ENCODE measurements around the gene LGI4.
"Not testable (repeated sequence)": the region's sequence is repeated elsewhere in the genome, so short reads cannot be mapped to it uniquely, and the experiment has no call there.

The LGI4 gene

DNA sequence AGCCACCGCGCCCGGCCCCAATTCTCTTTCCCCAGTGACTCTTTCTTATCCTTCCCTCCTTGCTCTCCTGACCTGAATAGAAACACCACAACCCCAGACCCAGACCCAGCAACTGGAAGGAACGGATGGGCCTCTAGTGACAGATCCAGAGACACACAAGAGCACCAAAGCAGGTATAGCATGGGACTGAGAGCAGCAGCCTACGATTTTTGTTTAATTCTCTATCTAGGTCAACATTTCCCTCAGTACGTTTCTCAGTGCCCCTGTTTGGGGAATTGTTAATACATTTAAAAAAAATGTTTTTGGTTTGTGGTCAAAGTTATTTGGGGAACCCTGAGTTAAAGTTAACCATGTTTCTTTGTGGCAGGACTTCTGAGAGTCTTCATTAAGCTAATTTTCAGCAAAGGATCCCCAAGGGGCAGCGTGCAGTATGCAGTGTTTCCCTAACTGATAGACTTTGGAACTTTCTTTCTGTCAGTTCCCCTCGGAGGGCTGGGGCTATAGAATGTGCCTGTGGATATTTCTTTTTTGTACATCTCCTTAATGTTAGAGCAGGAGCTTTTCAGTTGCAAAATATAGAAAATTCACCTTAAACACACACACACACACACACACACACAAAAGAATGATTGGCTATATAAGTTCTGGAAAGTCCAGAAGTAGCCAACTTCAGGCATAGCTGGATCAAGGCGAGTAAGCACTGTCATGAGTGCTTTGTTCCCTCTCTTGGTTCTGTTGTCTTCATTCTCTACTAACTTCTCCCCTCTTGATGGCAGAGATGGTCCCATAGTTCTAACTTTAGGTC is 26.0 kb upstream of the LGI4 start:
- DNase-seq = no peak

DNA sequence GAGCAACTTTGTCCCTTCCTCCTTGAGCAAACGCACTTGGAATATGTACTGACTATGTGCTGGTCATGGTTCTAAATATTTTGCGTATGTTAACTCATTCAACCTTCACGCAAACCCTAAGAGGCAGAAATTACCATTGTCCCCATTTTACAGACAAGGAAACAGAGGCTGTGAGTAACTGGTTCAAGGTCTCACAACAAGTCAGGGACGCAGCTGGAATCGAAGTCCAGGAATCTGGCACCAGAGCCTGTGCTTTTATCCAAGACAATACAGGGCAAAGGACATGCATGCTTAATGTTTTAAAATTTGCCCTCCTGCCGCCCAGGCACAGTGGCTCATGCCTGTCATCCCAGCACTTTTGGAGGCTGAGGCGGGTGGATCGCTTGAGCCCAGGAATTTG is 24.7 kb upstream of the LGI4 start:
- no peak for DNase-seq

DNA sequence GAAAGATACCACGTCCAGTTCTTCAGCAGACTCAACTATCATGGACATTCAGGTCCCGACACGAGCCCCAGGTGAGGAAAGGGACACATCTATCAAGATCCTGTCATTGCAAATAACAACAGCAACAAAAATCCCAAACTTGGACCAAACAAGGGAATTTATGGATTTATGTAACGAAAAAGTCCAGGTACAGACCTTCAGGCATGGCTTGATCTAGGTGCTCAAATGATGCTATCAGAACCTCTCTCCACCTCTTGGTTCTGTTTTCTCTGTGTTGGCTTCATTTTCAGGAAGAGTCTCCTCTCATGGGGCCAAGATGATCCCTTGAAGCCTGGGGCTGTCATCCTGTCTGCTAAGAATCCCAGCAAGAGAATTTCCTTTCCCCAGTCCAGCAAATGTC is 22.6 kb upstream of the LGI4 start:
- DNase-seq = no peak

DNA sequence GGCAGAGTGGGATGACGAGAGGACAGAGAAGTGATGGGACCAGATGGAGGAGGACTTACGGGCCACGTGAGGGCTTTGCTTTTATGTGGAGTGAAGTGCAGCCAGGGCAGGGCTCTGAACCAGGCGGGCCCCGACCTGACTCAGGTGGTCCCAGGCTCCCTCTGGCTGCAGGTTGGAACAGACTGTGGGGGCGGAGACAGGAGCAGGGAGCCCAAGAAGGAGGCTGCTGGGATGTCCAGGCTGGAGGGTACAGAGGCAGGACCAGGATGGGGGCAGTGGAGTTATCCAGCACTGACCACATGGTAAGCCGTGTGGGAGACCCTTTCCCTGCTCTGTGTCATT is 21.8 kb upstream of the LGI4 start:
- no peak for DNase-seq

DNA sequence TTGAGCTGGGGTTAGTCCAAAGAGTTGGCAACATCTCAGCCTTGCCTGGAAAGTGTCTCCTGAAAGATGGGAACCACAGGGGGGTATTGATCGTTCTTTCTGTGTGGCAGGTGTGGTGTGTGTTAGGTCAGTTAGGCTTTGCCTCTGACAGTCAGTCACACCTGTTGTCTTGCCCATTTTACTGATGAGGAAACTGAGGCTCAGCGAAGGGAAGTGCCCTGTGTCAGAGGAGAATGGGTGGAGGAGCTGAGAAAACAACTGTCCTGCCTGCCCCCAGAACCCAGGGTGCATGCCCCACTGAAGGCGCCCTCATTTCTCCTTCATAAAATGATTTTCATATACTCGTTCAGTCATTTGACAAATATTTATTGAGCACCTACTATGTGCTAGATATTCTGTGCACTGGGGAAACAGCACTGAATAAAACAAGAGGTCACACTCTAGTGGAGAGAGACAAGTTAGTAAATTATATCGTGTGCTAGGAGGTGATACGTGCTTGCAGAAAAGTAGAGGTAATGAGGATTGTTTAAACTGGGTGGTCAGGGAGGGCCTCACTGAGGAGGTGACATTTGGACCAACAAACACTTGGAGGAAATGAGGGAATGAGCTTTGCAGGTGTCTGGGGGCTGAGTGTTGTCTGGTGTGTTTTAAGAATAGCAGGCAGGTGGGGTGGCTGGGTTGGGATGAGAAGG is 21.3 kb upstream of the LGI4 start:
- no peak for DNase-seq

DNA sequence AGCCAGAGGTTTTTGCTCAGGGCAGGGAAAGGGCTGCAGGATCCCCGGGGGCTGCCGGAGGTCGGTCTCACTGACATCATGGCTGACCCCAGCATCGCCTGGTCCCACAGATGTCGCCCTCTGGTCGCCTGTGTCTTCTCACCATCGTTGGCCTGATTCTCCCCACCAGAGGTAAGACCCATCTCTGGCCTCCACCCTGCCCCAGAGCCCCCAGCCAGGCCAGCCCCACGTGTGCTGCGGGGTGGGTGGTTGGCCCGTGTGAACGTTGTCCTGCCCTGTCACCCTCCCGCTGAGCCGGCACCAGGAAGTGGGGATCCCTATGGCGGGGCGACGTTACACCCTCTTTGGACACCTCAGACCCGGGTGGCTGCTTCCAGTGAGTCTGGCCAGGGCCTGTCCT is 20.6 kb upstream of the LGI4 start:
- DNase-seq = no peak

DNA sequence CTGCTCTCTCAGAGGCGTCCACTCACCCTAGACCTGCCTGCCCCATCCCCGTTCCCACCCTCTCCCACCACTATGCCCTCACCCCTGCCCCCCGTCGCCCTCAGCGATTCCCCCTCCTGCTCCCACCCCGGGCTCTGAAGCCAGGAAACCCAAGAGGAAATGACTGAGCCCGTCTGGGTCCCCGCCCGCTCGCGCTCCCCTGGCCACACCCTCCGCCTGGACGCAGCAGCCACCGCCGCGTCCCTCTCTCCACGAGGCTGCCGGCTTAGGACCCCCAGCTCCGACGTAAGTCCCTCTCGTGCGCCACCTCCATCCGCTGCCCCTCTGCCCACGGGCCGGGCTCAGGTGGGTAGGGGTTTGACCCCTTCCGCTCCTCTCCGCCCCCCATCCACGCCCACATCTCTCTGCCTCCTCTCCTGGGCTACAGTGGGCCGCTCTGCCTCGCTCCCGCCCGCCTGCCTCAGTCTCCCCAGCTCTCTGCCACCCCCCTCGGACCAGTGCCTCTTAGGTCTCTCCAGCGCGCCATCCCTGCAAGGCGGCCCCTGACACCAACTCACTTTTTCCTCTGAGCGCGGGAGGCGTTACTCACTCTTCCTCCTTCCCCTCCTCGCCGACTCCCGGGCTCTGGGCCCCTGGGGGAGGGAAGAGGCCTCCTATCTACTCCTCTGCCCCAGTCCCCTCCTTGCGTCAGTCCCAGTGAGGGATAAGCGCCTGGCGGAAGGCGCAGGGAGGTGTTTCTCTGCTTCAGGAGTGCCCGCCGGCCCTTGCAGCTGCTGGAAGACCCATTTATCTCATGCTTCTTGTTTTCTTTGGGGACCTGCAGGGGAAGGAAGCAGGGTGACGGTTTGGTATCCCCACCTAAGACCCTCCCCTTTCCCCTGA is 19.9 kb upstream of the LGI4 start, which contains the start of gene FXYD5:
Gene FXYD5 (plus strand): TSS at position 211 of the 882 bp plus-strand sequence. CDS start 816 bp downstream, outside the sequence.
- DNase-seq = peak; percentile 77 to 88

DNA sequence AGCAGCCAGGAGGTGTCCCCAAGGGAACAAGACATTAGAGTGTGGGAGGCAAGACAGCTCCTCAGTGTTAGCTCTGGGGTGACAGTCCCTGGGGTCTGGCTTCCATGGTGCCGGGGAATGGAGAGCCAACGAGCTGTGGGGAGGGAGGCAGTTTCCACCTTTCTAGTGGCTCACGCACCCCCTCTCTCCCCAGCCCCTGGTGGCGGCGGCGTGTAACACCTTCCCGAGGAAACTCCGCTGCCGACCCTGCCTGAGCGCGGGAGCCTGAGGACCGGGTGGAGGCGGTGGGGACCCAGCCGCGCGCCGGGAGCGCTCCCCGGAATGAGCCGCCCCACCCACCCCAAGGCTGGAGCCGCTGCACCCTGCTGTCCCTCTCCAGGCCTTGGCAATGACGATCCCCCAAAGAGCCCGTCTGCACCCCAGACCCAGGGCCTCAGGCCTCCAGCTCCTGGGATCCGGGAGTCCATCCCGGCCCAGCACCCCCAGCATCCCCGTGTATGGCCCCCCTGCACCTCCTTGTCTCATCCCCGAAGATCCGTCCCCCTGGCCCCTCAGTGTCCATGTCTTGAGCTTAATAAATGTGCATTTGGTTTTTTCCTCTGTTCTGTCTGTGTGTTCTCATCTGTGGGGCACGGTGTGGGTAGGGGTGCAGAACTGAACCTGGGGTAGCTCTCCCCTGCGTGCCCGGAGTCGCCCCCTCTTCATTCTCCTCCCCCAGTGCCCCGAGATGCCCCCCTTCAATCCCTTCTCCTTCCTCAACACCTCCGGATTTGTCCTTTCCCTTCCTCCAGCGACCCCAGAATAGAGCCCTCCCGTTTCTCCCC is 19.1 kb upstream of the LGI4 start:
- DNase-seq = peak; percentile 39 to 64

DNA sequence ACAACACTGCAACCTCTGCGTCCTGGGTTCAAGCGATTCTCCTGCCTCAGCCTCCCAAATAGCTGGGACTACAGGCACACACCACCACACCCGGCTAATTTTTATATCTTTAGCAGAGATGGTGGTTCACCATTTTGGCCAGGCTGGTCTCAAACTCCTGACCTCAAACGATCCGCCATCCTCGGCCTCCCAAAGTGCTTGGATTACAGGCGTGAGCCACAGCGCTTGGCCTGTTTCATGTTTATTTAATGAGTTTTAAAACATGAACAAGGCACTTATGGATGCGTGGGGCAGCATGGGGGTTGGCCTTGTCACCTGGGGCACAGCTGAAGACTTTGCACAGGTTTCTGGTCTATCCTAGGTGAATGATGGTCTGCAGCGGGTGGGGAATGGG is 18.3 kb upstream of the LGI4 start:
- not testable (repeated sequence) for DNase-seq

DNA sequence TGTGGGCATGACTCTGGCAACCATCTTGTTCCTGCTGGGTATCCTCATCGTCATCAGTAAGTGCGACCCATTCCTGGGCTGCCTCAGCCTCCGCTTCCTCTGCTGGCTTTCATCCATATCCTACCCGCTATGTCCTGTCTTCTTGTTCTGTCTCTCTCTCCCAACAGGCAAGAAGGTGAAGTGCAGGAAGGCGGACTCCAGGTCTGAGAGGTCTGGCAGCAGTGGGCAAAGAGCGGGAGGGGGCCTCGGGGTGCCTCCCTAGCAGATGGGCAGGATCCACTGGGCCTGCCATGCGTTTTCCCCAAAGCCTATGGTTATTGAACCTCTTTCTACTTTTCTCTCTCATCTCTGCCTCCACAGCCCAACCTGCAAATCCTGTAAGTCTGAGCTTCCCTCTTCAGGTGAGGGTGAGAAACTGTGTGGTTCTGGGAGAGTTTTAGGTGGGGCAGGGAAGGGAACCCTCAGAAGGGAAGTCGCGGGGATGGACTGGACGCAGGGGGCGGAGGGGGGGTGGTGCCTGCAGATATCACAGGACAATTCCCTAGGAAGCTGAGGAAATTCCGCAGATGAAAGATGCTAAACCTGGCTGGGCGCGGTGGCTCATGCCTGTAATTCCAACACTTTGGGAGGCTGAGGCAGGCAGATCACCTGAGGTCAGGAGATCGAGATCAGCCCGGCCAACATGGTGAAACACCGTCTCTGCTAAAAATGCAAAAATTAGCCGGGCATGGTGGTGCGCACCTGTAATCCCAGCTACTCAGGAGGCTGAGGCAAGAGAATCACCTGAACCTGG is 16.6 kb upstream of the LGI4 start:
- no peak for DNase-seq

DNA sequence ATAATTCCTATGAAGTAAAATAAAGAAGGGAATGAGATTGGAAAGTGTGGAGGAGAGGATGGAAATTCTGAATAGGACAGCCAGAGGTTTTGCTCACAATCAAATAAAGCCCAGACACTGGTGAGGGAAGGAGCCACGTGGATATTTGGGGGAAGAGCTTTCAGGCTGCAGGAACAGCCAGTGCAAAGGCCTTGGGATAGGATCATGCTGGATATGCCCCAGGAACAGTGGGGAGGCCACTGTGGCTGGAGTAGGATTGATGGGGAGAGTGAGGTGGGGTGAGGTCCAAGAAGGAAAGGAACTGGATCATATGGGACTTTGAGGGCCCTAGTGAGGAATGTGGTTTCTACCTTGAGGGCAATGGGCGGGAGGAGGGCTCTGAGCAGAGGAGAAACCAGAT is 15.6 kb upstream of the LGI4 start:
- no peak for DNase-seq

DNA sequence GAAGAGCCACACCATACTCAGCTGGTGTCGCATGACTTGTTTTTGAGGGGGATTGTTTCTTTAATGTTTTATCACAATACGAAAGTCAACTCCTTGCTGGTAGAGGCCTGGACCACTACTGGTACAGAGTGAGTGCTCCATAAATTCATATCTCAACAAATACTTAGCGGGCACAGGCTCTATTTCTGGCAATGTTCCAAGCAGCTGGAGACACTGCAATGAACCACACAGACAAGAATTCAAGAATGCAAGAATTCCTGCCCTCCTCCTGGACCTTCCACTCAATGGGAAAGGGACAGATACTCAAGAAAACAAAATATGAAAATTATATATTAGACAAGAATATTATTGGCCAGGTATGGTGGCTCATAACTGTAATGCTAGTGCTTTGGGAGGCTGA is 14.6 kb upstream of the LGI4 start:
- DNase-seq = no peak

DNA sequence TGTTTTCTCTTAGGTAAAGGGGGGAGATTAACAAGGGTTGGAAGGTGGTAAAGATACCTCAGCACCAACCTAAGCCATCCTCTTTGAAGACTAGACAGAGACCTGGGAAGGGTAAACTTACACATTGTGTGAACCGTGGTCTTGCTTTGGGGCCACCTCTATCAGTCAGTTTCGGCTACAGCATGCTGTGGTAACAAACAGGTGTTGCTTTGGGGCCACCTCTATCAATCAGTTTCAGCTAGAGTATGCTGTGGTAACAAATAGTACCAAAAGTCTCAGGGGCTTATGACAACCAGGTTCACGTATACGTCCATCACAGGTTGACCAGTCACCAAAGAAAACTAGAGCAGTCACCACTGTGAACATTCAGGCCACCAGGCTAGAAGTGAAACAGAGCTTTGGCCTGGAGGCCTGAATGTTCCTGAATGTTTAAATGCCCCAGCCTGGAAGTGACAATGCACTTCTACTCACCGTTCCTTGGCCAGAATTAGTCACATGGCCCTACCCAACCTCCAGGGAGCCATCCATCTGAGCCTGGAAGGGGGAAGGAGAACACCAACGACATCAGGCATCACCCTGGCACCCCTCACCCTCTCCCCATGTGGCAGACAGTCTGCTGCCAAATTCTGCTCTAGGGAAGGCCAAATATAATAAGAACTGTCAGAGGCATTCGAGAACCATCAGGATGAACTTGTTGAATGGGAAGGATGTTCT is 12.0 kb upstream of the LGI4 start:
- DNase-seq = no peak

DNA sequence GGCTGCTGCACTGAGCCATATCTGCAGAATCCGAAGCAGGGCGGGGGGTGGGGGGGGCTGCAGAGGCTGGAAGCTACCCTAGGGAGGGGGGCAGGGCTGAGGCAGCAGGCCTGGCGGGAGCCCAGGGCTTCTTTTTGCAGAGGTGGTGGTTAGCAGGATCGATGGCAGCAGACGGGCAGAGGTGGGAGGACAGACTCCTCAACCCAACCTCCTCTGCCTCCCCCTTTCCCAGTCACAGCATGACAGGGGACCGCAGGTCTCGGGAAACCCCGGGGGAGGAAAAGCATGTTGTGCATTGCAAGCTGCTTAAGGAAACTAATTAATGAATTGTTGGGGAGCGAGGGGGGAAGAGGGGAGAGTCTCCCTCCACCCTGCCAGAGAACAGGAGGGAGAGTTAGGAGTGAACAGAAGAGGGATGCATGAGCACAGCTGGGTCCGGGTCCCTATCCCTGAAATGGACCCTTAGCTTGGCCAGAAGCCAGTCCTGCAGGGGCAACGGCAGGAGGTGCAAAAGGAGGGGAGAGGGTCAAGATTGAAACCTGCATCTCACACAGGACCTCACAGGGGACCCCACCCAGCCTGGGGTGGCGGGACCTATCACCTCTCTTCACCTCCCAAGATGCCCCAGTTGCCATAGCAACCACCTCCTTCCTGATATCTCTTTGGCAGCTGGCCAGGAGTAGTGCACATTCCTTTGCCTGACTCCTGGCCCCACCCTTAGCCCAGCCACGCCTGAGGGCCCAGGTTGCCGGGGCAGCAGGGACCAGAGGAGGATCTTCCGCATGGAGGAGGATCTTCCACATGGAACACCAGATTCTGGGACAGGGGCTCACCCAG is 10.0 kb upstream of the LGI4 start:
- DNase-seq = no peak

DNA sequence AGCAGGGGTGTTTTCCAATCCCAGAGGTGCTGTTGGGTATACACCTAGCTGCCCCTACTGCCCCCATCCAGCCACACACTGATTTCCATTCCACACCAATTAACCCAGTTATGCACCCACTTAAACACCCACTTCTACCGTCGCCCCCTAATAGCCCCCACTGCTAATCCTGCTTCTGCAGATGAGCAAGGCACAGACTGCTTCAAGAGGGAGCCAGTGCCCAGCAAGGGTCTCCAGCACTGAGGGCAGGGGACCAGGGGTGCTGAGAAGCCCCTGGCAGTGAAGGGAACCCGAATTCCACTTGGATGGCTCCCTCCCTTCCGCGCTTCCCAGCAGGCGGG is 9.4 kb upstream of the LGI4 start:
- no peak for DNase-seq

DNA sequence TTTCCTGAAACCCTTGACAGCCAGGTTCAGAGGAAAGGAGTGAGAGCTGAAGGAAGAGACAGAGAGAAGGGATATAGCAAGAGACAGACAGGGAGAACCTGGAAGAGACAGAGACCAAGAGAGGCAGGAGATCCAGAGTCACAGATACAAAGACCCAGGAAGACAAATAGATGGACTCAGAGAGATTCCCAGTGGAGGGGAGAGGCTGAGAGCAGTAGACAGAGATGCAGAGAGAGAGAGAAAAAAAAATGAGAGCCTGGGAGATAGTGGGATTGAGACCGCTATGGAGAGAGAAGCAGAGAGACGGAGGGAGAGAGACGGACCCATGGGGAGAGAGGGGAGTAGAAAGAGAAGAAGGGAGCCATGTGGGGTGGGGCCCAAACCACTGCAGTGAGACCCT is 9.0 kb upstream of the LGI4 start:
- DNase-seq = no peak

DNA sequence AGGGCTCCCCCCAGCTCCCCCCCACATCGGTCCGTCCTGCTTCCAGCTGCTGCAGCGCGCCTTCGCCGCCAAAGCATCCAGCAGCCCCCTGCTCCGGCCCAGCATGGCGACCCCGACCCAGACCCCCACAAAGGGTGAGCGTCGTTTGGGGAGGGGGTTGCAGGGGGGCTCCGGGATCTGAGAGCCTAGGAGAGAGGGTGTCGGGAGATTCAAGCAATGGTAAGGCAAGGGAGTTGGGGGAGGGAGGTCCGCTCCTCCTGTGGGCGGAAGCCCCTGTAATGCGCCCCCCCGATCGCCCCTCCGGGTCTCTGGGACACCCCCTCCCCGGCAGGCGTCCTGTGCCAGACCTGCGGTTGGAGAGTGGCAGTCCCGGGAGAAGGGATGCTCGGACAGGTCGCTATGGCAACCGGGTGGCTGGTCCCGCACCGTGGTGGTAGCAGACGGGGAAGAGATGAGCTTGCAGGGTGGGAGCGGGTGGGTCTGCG is 8.4 kb upstream of the LGI4 start, which contains the start of gene FXYD7:
Gene FXYD7 (plus strand): TSS at position 25 of the 485 bp plus-strand sequence. CDS start 79 bp downstream, at position 104.
- DNase-seq = no peak

DNA sequence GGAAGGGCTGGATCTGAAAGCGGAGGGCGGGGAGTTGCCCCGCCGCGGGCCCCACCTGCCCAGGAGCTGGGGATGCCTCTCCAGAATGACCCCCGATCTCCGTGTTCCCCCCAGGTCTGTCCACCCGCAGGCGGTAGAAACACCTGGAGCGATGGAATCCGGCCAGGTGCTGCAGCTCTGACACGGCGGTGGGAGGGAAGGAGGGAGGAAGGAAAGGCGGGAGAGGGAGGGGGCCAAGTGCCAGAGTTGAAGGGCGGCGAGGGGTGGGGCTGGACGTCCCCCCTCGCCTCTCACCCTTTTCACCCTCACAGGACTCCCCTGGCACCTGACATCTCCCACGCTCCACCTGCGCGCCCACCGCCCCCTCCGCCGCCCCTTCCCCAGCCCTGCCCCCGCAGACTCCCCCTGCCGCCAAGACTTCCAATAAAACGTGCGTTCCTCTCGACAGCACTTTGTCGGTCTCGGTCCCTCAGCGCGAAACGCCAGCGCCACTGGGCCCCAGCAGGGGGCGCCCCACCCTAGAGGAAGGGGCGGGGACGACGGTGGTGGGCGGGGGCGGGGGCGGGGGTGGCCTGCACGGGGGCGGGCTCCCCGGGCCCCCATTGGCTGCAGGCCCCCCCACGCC is 7.9 kb upstream of the LGI4 start:
- DNase-seq = peak; percentile 43 to 56

DNA sequence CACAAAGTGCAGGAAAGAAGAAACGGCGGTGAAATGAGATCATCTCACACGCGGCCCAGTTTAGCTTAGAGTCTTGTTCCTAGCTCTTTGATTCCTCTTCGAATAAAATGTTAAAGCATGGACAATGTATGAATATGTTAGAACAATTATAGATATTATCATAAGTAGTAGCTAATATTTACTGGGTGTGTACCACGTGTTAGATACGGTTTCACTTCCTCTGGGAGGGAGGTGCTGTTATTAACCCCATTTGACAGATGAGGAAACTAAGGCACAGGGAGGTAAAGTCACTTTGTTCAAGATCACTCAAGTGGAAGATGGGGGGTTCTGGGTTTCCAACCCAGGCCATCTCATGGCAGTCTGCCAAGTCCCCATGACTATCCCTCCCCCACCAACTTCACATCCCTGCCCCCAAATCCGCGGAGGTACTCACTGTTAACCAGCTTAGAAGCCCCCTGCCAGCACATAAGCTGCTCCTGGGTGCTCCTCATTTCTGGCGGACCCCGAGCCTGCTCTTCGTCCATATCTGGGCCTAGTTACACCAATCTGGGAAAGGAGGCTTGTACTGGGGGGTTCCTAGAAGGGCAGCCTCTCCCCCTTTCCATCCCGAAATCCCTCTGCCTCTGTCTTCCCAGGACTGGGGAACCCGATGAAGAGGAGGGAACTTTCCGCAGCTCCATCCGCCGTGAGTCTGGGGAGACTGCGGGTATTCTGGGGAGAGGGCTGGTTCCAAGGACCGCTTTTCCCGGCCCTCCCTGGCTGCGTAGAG is 7.2 kb upstream of the LGI4 start:
- no peak for DNase-seq
